ENCODE results near the gene PHKG2.
"Not testable (repeated sequence)": the region's sequence is repeated elsewhere in the genome, so short reads cannot be mapped to it uniquely, and the experiment has no call there.

DNA sequence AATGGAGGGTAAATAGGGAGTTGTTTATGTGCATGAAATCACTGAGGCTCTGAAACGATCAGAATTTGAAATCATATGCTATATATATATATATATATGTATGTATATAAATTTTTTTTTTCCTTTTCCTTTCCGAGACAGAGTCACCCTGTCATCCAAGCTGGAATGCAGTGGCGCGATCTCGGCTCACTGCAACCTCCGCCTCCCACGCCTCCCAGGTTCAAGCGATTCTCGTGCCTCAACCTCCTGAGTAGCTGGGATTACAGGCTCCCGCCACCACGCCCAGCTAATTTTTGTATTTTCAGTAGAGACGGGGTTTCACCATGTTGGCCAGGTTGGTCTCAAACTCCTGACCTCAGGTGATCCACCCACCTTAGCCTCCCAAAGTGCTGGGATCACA, 45.2 kb upstream of the PHKG2 start:
- TF ChIP-seq, protein P1, sequence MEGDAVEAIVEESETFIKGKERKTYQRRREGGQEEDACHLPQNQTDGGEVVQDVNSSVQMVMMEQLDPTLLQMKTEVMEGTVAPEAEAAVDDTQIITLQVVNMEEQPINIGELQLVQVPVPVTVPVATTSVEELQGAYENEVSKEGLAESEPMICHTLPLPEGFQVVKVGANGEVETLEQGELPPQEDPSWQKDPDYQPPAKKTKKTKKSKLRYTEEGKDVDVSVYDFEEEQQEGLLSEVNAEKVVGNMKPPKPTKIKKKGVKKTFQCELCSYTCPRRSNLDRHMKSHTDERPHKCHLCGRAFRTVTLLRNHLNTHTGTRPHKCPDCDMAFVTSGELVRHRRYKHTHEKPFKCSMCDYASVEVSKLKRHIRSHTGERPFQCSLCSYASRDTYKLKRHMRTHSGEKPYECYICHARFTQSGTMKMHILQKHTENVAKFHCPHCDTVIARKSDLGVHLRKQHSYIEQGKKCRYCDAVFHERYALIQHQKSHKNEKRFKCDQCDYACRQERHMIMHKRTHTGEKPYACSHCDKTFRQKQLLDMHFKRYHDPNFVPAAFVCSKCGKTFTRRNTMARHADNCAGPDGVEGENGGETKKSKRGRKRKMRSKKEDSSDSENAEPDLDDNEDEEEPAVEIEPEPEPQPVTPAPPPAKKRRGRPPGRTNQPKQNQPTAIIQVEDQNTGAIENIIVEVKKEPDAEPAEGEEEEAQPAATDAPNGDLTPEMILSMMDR (optimal IDR thresholded peaks at IDR 0.05 in 1 of 3, IDR thresholded peaks at IDR 0.05 in 1 of 3, conservative IDR thresholded peaks at IDR 0.05 in 1 of 3; ENCODE audit: extremely low read depth in 1 of 3, insufficient read depth in 2 of 3, low read length in 3 of 3): not testable (repeated sequence)
- TF ChIP-seq EZH2 (IDR thresholded peaks at IDR 0.05; ENCODE audit: low read length): not testable (repeated sequence)

All from keratinocyte (primary cell).